Neural progenitor cell (in vitro differentiated cells): ENCODE results near the gene SNCG.

ENCODE experiments used
- EZH2 ChIP-seq: fragments of 200-600 bp; sonication (generic); IDR thresholded peaks from 2 replicates; pipeline ENCODE4 v1.6.1; 2017; ENCODE audit warnings: antibody characterized with exemption, mild to moderate bottlenecking, moderate library complexity
- TF ChIP-seq, protein P1 (sequence below): fragments of 200-600 bp; sonication (generic); IDR thresholded peaks from 2 replicates; pipeline ENCODE4 v1.5.1; 2017; ENCODE audit warnings: antibody characterized with exemption, mild to moderate bottlenecking

DNA sequence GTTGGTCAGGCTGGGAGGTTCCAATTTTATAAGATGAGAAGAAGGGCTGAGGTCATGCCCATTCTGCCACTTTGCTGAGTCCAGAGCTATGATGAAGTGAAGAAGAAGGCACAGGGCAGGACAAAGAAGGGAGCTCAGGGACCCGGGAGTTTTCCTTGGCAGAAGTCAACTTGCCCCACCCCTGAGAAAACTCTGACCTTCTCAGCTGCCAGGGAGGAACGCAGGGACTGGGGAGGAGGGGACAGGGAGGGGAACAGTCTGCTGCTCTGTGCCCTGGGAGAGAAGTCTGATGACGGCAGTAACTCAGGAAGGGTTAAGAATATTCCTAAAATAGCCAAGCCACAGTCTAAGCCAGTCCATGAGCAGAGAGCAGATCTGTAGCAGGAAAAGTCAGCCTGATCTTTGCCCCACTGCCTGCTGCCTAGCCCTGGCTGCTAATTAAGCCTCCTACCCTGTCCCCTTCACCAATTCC, 21.6 kb downstream of the SNCG start:
- no peak for TF ChIP-seq EZH2
- TF ChIP-seq, protein P1, sequence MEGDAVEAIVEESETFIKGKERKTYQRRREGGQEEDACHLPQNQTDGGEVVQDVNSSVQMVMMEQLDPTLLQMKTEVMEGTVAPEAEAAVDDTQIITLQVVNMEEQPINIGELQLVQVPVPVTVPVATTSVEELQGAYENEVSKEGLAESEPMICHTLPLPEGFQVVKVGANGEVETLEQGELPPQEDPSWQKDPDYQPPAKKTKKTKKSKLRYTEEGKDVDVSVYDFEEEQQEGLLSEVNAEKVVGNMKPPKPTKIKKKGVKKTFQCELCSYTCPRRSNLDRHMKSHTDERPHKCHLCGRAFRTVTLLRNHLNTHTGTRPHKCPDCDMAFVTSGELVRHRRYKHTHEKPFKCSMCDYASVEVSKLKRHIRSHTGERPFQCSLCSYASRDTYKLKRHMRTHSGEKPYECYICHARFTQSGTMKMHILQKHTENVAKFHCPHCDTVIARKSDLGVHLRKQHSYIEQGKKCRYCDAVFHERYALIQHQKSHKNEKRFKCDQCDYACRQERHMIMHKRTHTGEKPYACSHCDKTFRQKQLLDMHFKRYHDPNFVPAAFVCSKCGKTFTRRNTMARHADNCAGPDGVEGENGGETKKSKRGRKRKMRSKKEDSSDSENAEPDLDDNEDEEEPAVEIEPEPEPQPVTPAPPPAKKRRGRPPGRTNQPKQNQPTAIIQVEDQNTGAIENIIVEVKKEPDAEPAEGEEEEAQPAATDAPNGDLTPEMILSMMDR, result no peak
